Stimulated activated CD4-positive, alpha-beta T cell treated with anti-CD3 and anti-CD28 coated beads, TNF-alpha, amount 100 ng/mL, for 1 hour (primary cell): ENCODE measurements around the gene ANKRD35.
"Not testable (repeated sequence)": the region's sequence is repeated elsewhere in the genome, so short reads cannot be mapped to it uniquely, and the experiment has no call there.

Experiments
- DNase-seq, 3 donors: peaks; one replicate each; pipeline ENCODE4 v3.0.0-alpha.2; 2020; ENCODE audit warnings: low read depth in 3 of 3, low spot score in 1 of 3

The ANKRD35 gene

GRCh38 chr1:145858901-145859490 lies 26.7 kb downstream of the ANKRD35 start, which contains the start of gene PIAS3:
TSS of gene PIAS3 (minus strand) at chr1:145859081. CDS start at chr1:145858990, 91 bp downstream.
- peak; percentile 49 to 73 (median 55) for DNase-seq

- DNase-seq: peak in 2 of 3 donors; percentile 25 to 42
Observed at GRCh38 chr1:145858238-145858900, 27.3 kb downstream of the ANKRD35 start.

- no peak for DNase-seq
Observed at GRCh38 chr1:145857170-145857569, 28.5 kb downstream of the ANKRD35 start.

DNA sequence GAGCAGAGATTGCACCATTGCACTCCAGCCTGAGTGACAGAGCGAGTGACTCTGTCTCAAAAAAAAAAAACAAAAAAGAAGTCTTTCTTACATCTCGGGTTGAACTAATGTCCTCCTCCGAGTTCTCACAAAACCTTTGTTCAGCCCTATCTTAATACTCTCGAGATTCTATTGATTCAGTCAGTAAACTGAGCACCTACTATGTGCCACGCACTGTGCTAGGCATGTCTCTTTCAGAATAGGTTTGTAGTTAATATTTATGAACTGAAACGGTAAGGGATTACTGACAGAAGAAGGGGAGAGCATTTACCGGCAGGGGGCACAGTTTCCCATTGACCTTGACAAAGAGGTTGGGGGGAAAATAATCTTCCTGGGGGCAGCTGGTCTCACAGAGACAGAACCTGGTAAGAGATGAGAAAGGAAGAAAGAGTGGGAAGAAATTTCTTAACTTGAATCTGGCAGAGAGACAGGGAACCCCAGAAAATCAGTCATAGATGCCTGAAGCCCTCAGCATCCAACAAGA lies 30.2 kb downstream of the ANKRD35 start:
- DNase-seq: no peak

DNA sequence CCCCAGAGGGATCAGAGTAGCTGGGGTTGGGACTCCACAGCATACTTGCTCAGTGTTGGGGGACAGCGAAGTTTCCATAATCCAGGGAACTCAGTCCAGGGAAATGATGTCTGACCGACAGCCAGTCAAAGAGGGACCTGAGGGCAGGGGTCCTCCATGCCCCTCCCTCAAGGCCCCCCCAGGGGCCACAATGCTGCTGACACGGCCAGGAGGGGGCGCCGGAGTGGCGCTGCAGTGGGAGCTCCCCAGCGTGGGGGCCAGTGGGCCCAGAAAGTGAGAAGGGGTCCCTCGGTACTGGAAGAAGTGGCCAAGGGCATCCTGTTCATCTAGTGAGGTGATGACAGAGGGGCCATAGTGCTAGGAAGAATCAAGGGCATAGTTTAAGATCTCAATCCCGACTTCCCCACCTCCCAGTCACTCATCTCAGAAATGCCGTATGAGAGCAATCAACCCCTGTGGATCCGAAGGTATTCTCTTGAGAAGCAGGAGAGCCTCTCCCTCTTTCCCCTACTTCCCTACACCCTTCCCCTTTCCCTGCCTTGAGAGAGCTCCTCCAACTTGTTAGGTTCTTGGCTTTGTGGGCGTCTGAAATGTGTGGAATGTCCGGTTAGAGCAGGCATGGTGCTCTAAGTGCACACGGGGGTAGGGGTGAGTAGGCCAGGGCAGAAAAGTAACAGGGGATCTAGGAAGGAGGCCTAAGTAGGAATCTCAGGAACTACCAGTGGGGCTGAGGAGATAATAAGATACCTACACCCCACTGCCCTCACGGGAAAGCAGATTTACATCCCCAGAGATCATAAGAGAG lies 36.1 kb downstream of the ANKRD35 start:
- no peak for DNase-seq

DNA sequence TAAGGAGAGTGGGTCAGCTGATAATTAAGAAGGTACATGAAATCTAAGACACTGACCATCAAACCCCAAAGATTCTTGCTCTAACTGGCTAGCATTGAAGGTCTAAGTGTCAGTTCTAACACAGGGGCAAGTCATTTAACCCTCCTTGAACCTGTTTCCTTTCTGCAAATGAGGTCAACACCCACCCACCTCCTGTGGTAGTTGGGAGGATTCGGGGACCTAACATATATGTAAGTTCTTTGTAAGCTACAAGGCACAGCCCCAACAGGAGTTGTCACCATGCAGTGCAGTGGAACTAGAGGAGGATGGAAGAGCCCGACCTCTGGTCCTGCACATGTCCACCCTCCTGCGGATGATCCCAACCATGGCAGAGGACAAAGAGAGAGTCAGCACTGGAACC lies 37.8 kb downstream of the ANKRD35 start:
- no peak for DNase-seq

DNA sequence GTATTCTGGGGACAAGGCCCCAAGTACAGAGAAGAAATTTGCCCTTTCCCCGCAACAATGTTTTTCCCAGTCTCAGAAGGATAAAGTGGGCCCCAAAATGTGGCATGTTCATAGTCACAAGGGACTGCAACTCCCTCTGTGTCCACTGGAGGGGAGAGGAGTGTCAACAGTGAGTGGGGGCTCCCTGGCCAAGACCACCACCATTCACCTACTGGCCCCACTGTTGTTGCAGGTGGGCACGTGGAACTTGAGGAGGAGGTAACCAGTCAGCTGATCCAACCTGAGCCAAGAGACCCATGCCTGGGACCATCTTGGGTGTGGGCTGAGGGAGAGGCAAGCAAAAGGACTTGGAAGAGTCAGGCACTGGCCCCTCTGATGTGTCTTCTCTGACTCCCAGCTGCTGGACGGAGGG lies 39.5 kb downstream of the ANKRD35 start:
- no peak for DNase-seq

GRCh38 chr1:145845514-145846161 lies 40.0 kb downstream of the ANKRD35 start, which contains the start of gene NUDT17:
TSS of gene NUDT17 (plus strand) at chr1:145845630. CDS start at chr1:145845641, 11 bp downstream.
- DNase-seq: peak; percentile 44 to 67 (median 47)

GRCh38 chr1:145845144-145845513 lies 40.5 kb downstream of the ANKRD35 start:
- no peak for DNase-seq

DNA sequence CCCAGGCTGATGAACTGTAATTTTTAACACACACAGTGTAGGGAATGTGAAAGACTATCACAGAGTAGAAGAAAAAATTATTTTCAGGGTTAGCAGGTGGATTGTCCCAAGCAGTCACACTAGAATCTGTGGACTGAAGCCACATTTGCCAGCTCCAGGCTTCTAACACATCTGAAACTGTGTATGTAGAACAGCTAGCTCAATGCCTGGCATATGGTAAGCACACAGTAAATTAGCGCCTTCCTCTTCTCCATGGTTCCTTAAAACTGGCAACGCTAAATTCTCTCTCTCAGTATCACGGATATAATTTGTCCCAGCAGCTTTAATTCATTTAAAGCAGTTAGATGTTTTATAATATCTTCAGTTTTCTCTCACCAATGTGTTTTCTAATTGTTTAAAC lies 42.6 kb downstream of the ANKRD35 start:
- no peak for DNase-seq

DNA sequence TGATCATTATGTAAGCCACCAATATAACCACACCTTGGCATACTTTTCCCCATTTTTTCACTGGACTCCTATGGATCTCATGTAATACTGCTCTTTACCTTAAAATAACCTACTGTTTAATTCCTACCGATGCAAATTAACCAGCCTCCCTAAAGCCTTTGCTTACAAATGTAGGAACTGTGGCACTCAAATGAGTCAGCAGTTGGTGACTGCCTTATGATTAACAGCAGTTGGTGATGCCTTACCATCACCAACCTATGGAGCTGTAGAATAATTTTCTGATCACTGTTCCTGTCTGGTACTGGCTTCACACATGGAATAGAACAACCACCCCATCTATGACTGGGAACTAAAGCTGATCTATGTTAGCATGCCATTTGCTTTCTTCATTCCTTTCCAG lies 48.0 kb downstream of the ANKRD35 start:
- DNase-seq: no peak

DNA sequence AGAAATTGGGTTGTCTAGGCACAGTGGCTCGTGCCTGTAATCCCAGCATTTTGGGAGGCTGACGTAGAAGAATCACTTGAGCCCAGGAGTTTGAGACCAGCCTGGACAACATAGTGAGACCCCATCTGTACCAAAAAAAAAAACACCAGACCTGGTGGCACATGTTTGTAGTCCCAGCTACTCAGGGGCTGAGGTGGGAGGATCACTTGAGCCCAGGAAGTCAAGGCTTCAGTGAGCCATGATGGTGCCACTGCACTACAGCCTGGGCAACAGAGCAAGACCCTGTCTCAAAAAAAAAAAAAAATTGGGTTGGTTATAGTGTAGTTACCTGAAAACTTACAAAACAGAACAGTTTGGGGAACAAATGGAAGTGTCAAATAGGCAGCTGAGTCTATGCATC lies 54.9 kb downstream of the ANKRD35 start:
- not testable (repeated sequence) for DNase-seq

DNA sequence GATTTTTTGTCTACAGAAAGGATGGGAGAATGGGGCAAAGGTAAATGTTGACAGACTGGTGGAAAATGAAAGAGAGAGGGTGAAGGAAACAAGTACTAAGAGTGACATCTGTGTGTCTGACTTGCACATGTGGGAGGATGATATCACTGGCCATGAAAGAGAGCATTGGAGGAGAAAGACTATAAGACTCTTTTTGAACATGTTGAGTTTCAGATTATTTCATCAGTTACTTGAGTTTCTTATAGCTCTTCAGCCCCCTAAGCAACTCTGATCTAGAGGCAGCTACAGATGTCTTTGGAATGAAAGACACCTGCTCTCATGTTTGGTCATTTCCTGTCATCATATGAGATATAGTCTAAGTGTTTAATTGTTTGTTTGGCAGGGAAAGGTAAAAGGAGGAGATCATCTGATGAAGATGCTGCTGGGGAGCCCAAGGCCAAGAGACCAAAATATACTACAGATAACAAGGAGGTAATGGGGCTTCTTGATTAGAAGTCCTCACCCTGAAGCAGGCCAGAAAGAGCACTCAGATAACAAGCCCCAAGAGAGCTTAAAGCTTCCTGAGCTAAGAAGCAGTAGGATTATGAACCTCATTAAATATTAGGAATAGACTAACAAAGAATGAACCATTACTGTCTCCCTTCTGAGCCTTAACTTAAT lies 57.2 kb downstream of the ANKRD35 start:
- no peak for DNase-seq

- no peak for DNase-seq
Observed at GRCh38 chr1:145827966-145828365, 57.7 kb downstream of the ANKRD35 start.

GRCh38 chr1:145826030-145826429 lies 59.6 kb downstream of the ANKRD35 start:
- no peak for DNase-seq

DNA sequence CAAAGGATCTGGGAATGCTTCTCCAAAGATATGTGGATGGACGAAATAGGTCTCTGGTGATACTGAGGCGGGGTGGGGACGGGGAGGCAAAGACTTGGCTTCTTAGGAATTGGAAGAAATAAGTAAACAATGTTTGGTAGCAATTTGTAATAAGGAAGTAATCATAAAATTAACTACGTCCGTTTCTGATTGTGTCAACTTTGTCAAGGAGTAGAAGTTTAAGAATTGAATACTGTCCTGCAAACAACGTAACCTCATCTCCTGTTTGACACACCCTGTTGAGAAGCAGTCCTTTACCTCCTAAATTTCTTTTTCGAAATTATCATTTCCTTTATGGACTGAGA lies 61.2 kb downstream of the ANKRD35 start:
- DNase-seq: no peak

DNA sequence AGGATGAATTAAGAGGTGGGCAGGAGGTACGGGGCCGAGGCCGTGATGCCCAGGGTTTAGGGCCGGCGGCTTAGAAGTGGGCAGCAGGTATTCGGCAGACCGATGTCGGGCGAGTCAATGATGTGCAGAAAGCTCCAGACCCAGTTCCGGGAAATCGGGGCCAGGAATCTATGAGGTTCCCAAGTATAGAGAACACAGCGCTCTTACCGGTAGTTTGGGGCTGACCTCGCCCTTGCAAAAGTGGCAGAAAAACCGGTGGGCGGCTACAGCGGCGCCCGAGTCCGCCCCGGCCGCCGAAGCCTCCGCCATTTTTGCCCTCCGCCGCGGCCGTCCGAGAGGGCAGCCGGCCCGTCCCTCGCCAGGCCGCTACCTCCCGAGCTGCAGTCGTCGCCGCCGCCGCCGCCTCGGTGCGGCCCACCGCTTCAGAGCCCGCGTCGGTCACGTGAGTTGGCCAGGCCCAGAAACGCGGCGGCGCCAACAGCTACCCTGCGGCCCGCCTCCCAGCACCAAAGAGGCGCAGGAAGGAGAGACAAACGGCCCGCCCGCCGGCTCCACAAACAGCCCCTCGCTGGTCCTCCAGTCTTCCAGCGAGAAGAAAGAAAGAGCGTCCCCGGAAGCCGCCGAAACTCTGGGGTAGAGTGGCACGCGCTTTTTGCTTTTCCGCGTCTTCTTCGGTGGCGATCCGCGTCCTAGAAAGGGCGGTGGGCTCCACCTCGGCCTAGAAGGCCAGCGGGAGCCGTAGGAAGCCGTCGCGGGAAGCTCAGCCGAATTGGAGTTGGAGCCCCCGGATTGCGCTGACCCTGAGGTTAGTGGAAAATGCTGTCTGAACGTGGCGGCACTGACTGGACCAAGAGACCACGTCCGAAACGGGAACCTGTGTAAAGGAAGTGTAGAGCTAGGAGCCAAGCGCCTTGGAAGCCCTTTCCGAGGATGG lies 61.8 kb downstream of the ANKRD35 start, which contains the start of the genes POLR3C and RNF115:
Gene POLR3C, plus strand, starts transcription at position 636 of the 934 bp plus-strand sequence. CDS start 1,577 bp downstream, outside the sequence.
Gene RNF115, minus strand, starts transcription at position 531 of the 934 bp plus-strand sequence. Its CDS starts 222 bp downstream, at position 309.
- peak; percentile 70 to 75 (median 71) for DNase-seq

DNA sequence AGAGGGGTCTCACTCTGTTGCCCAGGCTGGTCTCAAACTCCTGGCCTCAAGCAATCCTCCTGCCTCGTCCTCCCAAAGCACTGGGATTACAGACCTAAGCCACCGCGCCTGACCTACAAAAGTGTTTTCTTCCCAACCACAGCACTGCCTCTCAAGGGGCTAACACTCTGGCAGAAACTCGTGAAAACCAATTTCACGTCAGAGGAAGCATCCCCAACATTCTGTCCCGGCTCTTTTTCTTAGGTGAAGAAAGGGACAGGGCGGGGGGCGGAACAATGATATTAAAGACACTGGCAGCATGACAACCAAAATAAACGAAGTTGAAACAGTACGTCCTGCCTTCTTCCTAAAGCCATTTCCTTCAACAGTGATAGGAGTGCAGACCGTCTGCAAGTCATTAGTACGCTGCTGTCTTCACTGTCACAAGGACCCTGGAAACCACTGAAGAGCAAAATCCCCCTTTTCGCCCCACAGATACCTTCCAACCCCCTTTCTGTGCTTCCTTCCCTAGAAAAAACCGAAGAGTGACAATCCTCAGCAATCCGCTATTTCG lies 62.8 kb downstream of the ANKRD35 start:
- not testable (repeated sequence) for DNase-seq

- DNase-seq: not testable (repeated sequence)
Observed at GRCh38 chr1:145818095-145818494, 67.6 kb downstream of the ANKRD35 start.
